ENCODE measurements around the gene LNPK. TPM values are rescaled to one million over a fixed set of nuclear protein-coding genes. Genes with fewer than 3 reads are reported as not detected.

The LNPK gene
- total and polyA plus RNA-seq, 9 of the 15 experiments (the other 6 are each of a cell fraction or from before 2014, with no cell fraction given) = 6.4 to 40.4 (median 21.3) TPM

DNA sequence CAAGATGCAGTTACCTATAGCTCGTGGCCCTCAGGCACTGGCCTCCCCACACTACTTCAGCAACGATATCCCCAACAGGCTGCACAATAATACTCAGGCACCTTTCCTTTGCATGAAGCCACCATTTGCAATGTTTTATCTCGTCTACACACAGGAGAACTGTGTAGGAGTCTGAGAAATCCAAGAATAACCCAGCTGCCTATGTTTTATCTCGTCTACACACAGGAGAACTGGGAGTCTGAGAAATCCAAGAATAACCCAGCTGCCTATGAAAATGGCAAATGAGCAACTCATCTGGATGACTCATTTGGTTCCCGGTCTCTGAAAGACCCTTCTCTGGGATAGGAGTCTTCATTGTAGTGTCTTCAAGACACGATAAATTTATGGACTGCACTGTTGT lies 18.3 kb upstream of the LNPK start (continued):
- TF ChIP-seq, protein P1, sequence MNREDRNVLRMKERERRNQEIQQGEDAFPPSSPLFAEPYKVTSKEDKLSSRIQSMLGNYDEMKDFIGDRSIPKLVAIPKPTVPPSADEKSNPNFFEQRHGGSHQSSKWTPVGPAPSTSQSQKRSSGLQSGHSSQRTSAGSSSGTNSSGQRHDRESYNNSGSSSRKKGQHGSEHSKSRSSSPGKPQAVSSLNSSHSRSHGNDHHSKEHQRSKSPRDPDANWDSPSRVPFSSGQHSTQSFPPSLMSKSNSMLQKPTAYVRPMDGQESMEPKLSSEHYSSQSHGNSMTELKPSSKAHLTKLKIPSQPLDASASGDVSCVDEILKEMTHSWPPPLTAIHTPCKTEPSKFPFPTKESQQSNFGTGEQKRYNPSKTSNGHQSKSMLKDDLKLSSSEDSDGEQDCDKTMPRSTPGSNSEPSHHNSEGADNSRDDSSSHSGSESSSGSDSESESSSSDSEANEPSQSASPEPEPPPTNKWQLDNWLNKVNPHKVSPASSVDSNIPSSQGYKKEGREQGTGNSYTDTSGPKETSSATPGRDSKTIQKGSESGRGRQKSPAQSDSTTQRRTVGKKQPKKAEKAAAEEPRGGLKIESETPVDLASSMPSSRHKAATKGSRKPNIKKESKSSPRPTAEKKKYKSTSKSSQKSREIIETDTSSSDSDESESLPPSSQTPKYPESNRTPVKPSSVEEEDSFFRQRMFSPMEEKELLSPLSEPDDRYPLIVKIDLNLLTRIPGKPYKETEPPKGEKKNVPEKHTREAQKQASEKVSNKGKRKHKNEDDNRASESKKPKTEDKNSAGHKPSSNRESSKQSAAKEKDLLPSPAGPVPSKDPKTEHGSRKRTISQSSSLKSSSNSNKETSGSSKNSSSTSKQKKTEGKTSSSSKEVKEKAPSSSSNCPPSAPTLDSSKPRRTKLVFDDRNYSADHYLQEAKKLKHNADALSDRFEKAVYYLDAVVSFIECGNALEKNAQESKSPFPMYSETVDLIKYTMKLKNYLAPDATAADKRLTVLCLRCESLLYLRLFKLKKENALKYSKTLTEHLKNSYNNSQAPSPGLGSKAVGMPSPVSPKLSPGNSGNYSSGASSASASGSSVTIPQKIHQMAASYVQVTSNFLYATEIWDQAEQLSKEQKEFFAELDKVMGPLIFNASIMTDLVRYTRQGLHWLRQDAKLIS (CRISPR knock-in tag; IDR thresholded peaks at IDR 0.05) = peak; percentile 46; the same call in 1 of the 2 replicates
- TF ChIP-seq, protein P2, sequence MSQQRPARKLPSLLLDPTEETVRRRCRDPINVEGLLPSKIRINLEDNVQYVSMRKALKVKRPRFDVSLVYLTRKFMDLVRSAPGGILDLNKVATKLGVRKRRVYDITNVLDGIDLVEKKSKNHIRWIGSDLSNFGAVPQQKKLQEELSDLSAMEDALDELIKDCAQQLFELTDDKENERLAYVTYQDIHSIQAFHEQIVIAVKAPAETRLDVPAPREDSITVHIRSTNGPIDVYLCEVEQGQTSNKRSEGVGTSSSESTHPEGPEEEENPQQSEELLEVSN (IDR thresholded peaks at IDR 0.05; ENCODE audit: borderline replicate concordance in 1 of 2, extremely low read depth in 1 of 2, insufficient read depth in 1 of 2, insufficient read length in 1 of 2, low read depth in 1 of 2, low read length in 1 of 2, poor library complexity in 1 of 2, severe bottlenecking in 1 of 2) = no peak
- TF ChIP-seq, protein P3, sequence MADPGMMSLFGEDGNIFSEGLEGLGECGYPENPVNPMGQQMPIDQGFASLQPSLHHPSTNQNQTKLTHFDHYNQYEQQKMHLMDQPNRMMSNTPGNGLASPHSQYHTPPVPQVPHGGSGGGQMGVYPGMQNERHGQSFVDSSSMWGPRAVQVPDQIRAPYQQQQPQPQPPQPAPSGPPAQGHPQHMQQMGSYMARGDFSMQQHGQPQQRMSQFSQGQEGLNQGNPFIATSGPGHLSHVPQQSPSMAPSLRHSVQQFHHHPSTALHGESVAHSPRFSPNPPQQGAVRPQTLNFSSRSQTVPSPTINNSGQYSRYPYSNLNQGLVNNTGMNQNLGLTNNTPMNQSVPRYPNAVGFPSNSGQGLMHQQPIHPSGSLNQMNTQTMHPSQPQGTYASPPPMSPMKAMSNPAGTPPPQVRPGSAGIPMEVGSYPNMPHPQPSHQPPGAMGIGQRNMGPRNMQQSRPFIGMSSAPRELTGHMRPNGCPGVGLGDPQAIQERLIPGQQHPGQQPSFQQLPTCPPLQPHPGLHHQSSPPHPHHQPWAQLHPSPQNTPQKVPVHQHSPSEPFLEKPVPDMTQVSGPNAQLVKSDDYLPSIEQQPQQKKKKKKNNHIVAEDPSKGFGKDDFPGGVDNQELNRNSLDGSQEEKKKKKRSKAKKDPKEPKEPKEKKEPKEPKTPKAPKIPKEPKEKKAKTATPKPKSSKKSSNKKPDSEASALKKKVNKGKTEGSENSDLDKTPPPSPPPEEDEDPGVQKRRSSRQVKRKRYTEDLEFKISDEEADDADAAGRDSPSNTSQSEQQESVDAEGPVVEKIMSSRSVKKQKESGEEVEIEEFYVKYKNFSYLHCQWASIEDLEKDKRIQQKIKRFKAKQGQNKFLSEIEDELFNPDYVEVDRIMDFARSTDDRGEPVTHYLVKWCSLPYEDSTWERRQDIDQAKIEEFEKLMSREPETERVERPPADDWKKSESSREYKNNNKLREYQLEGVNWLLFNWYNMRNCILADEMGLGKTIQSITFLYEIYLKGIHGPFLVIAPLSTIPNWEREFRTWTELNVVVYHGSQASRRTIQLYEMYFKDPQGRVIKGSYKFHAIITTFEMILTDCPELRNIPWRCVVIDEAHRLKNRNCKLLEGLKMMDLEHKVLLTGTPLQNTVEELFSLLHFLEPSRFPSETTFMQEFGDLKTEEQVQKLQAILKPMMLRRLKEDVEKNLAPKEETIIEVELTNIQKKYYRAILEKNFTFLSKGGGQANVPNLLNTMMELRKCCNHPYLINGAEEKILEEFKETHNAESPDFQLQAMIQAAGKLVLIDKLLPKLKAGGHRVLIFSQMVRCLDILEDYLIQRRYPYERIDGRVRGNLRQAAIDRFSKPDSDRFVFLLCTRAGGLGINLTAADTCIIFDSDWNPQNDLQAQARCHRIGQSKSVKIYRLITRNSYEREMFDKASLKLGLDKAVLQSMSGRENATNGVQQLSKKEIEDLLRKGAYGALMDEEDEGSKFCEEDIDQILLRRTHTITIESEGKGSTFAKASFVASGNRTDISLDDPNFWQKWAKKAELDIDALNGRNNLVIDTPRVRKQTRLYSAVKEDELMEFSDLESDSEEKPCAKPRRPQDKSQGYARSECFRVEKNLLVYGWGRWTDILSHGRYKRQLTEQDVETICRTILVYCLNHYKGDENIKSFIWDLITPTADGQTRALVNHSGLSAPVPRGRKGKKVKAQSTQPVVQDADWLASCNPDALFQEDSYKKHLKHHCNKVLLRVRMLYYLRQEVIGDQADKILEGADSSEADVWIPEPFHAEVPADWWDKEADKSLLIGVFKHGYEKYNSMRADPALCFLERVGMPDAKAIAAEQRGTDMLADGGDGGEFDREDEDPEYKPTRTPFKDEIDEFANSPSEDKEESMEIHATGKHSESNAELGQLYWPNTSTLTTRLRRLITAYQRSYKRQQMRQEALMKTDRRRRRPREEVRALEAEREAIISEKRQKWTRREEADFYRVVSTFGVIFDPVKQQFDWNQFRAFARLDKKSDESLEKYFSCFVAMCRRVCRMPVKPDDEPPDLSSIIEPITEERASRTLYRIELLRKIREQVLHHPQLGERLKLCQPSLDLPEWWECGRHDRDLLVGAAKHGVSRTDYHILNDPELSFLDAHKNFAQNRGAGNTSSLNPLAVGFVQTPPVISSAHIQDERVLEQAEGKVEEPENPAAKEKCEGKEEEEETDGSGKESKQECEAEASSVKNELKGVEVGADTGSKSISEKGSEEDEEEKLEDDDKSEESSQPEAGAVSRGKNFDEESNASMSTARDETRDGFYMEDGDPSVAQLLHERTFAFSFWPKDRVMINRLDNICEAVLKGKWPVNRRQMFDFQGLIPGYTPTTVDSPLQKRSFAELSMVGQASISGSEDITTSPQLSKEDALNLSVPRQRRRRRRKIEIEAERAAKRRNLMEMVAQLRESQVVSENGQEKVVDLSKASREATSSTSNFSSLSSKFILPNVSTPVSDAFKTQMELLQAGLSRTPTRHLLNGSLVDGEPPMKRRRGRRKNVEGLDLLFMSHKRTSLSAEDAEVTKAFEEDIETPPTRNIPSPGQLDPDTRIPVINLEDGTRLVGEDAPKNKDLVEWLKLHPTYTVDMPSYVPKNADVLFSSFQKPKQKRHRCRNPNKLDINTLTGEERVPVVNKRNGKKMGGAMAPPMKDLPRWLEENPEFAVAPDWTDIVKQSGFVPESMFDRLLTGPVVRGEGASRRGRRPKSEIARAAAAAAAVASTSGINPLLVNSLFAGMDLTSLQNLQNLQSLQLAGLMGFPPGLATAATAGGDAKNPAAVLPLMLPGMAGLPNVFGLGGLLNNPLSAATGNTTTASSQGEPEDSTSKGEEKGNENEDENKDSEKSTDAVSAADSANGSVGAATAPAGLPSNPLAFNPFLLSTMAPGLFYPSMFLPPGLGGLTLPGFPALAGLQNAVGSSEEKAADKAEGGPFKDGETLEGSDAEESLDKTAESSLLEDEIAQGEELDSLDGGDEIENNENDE (IDR thresholded peaks at IDR 0.05; ENCODE audit: low read depth, low read length) = no peak
- no peak for TF ChIP-seq ZNF143 (CRISPR knock-in tag; IDR thresholded peaks at IDR 0.05)
- TF ChIP-seq, protein P4, sequence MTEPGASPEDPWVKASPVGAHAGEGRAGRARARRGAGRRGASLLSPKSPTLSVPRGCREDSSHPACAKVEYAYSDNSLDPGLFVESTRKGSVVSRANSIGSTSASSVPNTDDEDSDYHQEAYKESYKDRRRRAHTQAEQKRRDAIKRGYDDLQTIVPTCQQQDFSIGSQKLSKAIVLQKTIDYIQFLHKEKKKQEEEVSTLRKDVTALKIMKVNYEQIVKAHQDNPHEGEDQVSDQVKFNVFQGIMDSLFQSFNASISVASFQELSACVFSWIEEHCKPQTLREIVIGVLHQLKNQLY (CRISPR knock-in tag; conservative IDR thresholded peaks at IDR 0.05) = no peak
- no peak for TF ChIP-seq C11orf30 (IDR thresholded peaks at IDR 0.05; ENCODE audit: low read depth)
- no peak for TF ChIP-seq SRSF1 (IDR thresholded peaks at IDR 0.05; ENCODE audit: low read depth, low read length)
- peak; percentile 90 for TF ChIP-seq TCF3 (CRISPR knock-in tag; IDR thresholded peaks at IDR 0.05)

Measured in K562 (cell line).